ENCODE measurements around the gene NCAM1.

- TF ChIP-seq JUN (IDR thresholded peaks at IDR 0.05) (no peak), BHLHE40 (IDR thresholded peaks at IDR 0.05; ENCODE audit: low read depth, low read length) (no peak), CHD4 (IDR thresholded peaks at IDR 0.05; ENCODE audit: borderline replicate concordance) (no peak), ZC3H11A (IDR thresholded peaks at IDR 0.05) (no peak), USF2 (IDR thresholded peaks at IDR 0.05) (no peak), CTCF (IDR thresholded peaks at IDR 0.05) (no peak), TP53 (CRISPR knock-in tag; IDR thresholded peaks at IDR 0.05) (no peak), ELK1 (IDR thresholded peaks at IDR 0.05; ENCODE audit: low read depth, low read length) (no peak)
These were observed 202.2 kb downstream of the NCAM1 start for GRCh38 chr11:113163291-113164030.

All from A549 (cell line).